Posterior vena cava (tissue), 2 donors: Measurements from ENCODE around the gene HAAO. TPM values are rescaled to one million over a fixed set of nuclear protein-coding genes. Genes with fewer than 3 reads are reported as not detected.
"Not testable (repeated sequence)": the region's sequence is repeated elsewhere in the genome, so short reads cannot be mapped to it uniquely, and the experiment has no call there.

Experiments
- DNase-seq: peaks from one replicate; pipeline ENCODE4 v3.0.0-alpha.2; 2020; ENCODE audit warnings: low spot score
- intact Hi-C, 2 donors: fragments of 100-400 bp; cut with DNase I; formaldehyde crosslinking; loops; one replicate each; pipeline versions ENCODE4 v1.14.1 to v1.14.2; 2022 to 2023
- total RNA-seq, 2 donors: library from RNA; stranded (reverse); fragmentation: NEBNext Ultra II Directional; extraction: Animal tissue kit (Norgen Biotek cat#: 25700); gene quantifications; one replicate each; pipeline ENCODE4 v1.2.1, GENCODE V29; 2021
- donor health status: DM: yes; HTN: yes; CAD: no.
- donor health status: DM: yes; HTN: yes; CAD: no.

The HAAO gene
- total RNA-seq, 2 donors from 2014 or later: 5.1 to 15.0 TPM

GRCh38 chr2:42731316-42731715, 61.1 kb downstream of the HAAO start:
- DNase-seq, intact Hi-C loops: not testable (repeated sequence)

- no peak for DNase-seq
- intact Hi-C loops: loop anchor here in 1 of 2 donors (10.0 kb wide), 1 partner anchor 68 kb away; the partner anchor contains the start of gene HAAO
These were observed 65.7 kb downstream of the HAAO start for GRCh38 chr2:42726680-42727079.

GRCh38 chr2:42725657-42726056, 66.7 kb downstream of the HAAO start:
- DNase-seq: no peak
- intact Hi-C loops: loop anchor here in 1 of 2 donors (10.0 kb wide), 1 partner anchor 69 kb away; the partner anchor contains the start of gene HAAO

GRCh38 chr2:42724886-42725285, 67.5 kb downstream of the HAAO start:
- intact Hi-C loops: loop anchor here in 1 of 2 donors (10.0 kb wide), 1 partner anchor 70 kb away; the partner anchor contains the start of gene HAAO
- DNase-seq: no peak

GRCh38 chr2:42723465-42723864, 68.9 kb downstream of the HAAO start:
- intact Hi-C loops: loop anchor here in 1 of 2 donors (10.0 kb wide), 1 partner anchor 71 kb away; the partner anchor contains the start of gene HAAO

GRCh38 chr2:42722320-42723190, 69.8 kb downstream of the HAAO start:
- intact Hi-C loops: loop anchor here in 1 of 2 donors (10.0 kb wide), 1 partner anchor 72 kb away; the partner anchor contains the start of gene HAAO
- DNase-seq: no peak

More at GRCh38 chr2:42723465-42723864, 68.9 kb downstream of the HAAO start:
- DNase-seq: no peak

- intact Hi-C loops: loop anchor here in 1 of 2 donors (10.0 kb wide), 1 partner anchor 73 kb away; the partner anchor contains the start of gene HAAO
- no peak for DNase-seq
These were observed 70.5 kb downstream of the HAAO start for GRCh38 chr2:42721898-42722297.

Other genes starting within 250 kb of the HAAO start
- 10 to 100 TPM; 29.7 to 30.3 TPM for gene MTA3, start 224.0 kb downstream of the HAAO start, total RNA-seq
- 1 to 10 TPM in 1 of 2 donors, under 1 TPM in 1; 1.00 to 2.2 TPM for gene OXER1, start 28.4 kb downstream of the HAAO start, total RNA-seq